Measurements from ENCODE around the gene GPX7. TPM values are rescaled to one million over a fixed set of nuclear protein-coding genes. Genes with fewer than 3 reads are reported as not detected.

GPX7 gene
- total and polyA plus RNA-seq, 2 of the 4 experiments (the other 2 are of a cell fraction) = 3.4 to 3.8 TPM

GRCh38 chr1:52634111-52634510 lies 31.9 kb downstream of the GPX7 start:
- Histone ChIP-seq H3K18ac (ENCODE audit: low read depth, low read length) (no peak overlapping the region), H2BK20ac (ENCODE audit: low read depth, low read length) (no peak overlapping the region), H3K4me3 (ENCODE audit: insufficient read depth, low read depth, low read length) (no peak overlapping the region), H3K9ac (ENCODE audit: low read depth, low read length) (no peak overlapping the region), H2BK120ac (ENCODE audit: low read depth, low read length) (no peak overlapping the region), H3K4me2 (ENCODE audit: low read depth, low read length) (no peak overlapping the region), H3K27me3 (ENCODE audit: control insufficient read depth, insufficient read depth, low read length) (peaks cover 61% of the 10 kb centered on the region), H2BK15ac (ENCODE audit: low read depth, low read length) (no peak overlapping the region), H2AK5ac (ENCODE audit: low read depth, low read length) (no peak overlapping the region), H3K36me3 (ENCODE audit: control insufficient read depth, insufficient read depth, low read length) (no peaks in the 10 kb centered on the region), H3K9me3 (ENCODE audit: control insufficient read depth, insufficient read depth, low read length) (peaks cover 7% of the 10 kb centered on the region; the same call in 1 of the 2 replicates), H2AK9ac (replicated peaks; ENCODE audit: low read depth, low read length, poor library complexity) (no peak overlapping the region), H3K4me1 (ENCODE audit: control insufficient read depth, insufficient read depth, low read length) (peaks cover 4% of the 10 kb centered on the region), H4K8ac (ENCODE audit: low read depth in 2 of 2, low read length in 2 of 2) (no peak overlapping the region), H3K9me1 (ENCODE audit: insufficient read depth, low read length) (0 out of 2 replicates have a peak, but pooled peaks cover 2% of the 10 kb centered on the region), H3K27ac (ENCODE audit: insufficient read depth, low read length) (no peak overlapping the region), H4K91ac (ENCODE audit: insufficient read depth, low read depth, low read length) (no peak overlapping the region), H3K56ac (ENCODE audit: extremely low read depth, insufficient read depth, low read length) (no peak overlapping the region), H3K79me1 (ENCODE audit: low read depth in 1 of 2, low read length in 2 of 2) (no peaks in the 10 kb centered on the region), H4K5ac (ENCODE audit: low read depth, low read length) (no peak overlapping the region), H2AFZ (replicated peaks; ENCODE audit: low read length, poor library complexity) (no peak overlapping the region), H2BK5ac (ENCODE audit: low read depth, low read length, poor library complexity, severe bottlenecking) (no peak overlapping the region), H4K20me1 (ENCODE audit: insufficient read depth, low read length) (no peaks in the 10 kb centered on the region; the same call in 1 of the 2 replicates), H3K4ac (ENCODE audit: low read depth, low read length) (no peak overlapping the region), H3K23ac (ENCODE audit: low read depth, low read length) (no peak overlapping the region), H3K14ac (replicated peaks; ENCODE audit: low read depth, low read length) (no peak overlapping the region)
- dilution Hi-C loops (cut with HindIII; ENCODE audit: low sequenced_read_pairs, unreplicated experiment) = no loop called here
- no TSS peak for BruUV-seq (replicated peaks)
- ChIA-PET CTCF (no interaction called here), POLR2A (ENCODE audit: unreplicated experiment) (no interaction called here)
- intact Hi-C loops (cut with micrococcal nuclease) = no loop called here
- TF ChIP-seq NFE2L2 (IDR thresholded peaks at IDR 0.05; ENCODE audit: low read depth, low read length) (no peak), CHD1 (IDR thresholded peaks at IDR 0.05; ENCODE audit: low read depth, low read length) (no peak), RAD21 (IDR thresholded peaks at IDR 0.05; ENCODE audit: low read length) (no peak), BHLHE40 (IDR thresholded peaks at IDR 0.05; ENCODE audit: low read depth, low read length) (no peak), POLR2A (IDR thresholded peaks at IDR 0.05; ENCODE audit: low read depth, low read length) (no peak), MXI1 (IDR thresholded peaks at IDR 0.05; ENCODE audit: borderline replicate concordance, low read depth, low read length) (no peak), CTCF (conservative IDR thresholded peaks at IDR 0.05; ENCODE audit: low read depth, low read length) (no peak), SMC3 (IDR thresholded peaks at IDR 0.05; ENCODE audit: low read depth, low read length) (no peak), RCOR1 (IDR thresholded peaks at IDR 0.05; ENCODE audit: insufficient replicate concordance, low read length) (no peak), CEBPB (IDR thresholded peaks at IDR 0.05; ENCODE audit: low read depth, low read length) (no peak), FOS (IDR thresholded peaks at IDR 0.05; ENCODE audit: low read depth, low read length) (no peak), RFX5 (IDR thresholded peaks at IDR 0.05; ENCODE audit: low read depth, low read length) (no peak), USF2 (IDR thresholded peaks at IDR 0.05; ENCODE audit: low read depth, low read length) (no peak), MAZ (IDR thresholded peaks at IDR 0.05; ENCODE audit: borderline replicate concordance, low read depth, low read length) (no peak), MAFK (IDR thresholded peaks at IDR 0.05; ENCODE audit: low read depth, low read length) (no peak)
- TF ChIP-seq, protein P1, sequence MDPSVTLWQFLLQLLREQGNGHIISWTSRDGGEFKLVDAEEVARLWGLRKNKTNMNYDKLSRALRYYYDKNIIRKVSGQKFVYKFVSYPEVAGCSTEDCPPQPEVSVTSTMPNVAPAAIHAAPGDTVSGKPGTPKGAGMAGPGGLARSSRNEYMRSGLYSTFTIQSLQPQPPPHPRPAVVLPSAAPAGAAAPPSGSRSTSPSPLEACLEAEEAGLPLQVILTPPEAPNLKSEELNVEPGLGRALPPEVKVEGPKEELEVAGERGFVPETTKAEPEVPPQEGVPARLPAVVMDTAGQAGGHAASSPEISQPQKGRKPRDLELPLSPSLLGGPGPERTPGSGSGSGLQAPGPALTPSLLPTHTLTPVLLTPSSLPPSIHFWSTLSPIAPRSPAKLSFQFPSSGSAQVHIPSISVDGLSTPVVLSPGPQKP (IDR thresholded peaks at IDR 0.05; ENCODE audit: borderline replicate concordance, low read depth, low read length) = no peak
- in situ Hi-C loops (cut with MboI; ENCODE audit: low sequenced_read_pairs) = no loop called here
- no peak for ATAC-seq (ENCODE audit: low read depth)
- DNase-seq = no peak
- 100% methylated on average over 2 of the region's 4 CpGs; no CpG with 5 or more reads in 1 of the 2 experiments for WGBS, 2 experiments (ENCODE audit: extremely low coverage in 2 of 2, insufficient read length in 1 of 2)
